ENCODE results near the gene TREH.

Gene TREH

GRCh38 chr11:118631142-118631909 is 48.1 kb downstream of the TREH start:
- H3K36me3 Mint-ChIP-seq (ENCODE audit: low read depth) = peaks cover 40% of the 10 kb centered on the region

GRCh38 chr11:118629761-118630661 is 49.4 kb downstream of the TREH start:
- peaks cover 31% of the 10 kb centered on the region for H3K36me3 Mint-ChIP-seq (ENCODE audit: low read depth)
- no peak for TF ChIP-seq CTCF (IDR thresholded peaks at IDR 0.05)
- H3K27me3 Mint-ChIP-seq (ENCODE audit: low read depth, poor library complexity) = peaks cover 6% of the 10 kb centered on the region
- peak overlapping the region; percentile 39 for H3K27ac Mint-ChIP-seq
- DNase-seq = no peak
- no peaks in the 10 kb centered on the region for H3K9me3 Mint-ChIP-seq
- no peak overlapping the region for H3K4me3 Mint-ChIP-seq
- peaks cover 19% of the 10 kb centered on the region for H3K4me1 Mint-ChIP-seq

More at GRCh38 chr11:118631142-118631909, 48.1 kb downstream of the TREH start:
- Mint-ChIP-seq H3K27me3 (ENCODE audit: low read depth, poor library complexity) (peaks cover 6% of the 10 kb centered on the region), H3K4me1 (peaks cover 31% of the 10 kb centered on the region), H3K9me3 (no peaks in the 10 kb centered on the region), H3K4me3 (no peak overlapping the region), H3K27ac (peak overlapping the region; percentile 95)
- DNase-seq = no peak
- no peak for TF ChIP-seq CTCF (IDR thresholded peaks at IDR 0.05)

GRCh38 chr11:118628861-118629549 is 50.4 kb downstream of the TREH start:
- no peak overlapping the region for H3K27ac Mint-ChIP-seq
- H3K9me3 Mint-ChIP-seq = no peaks in the 10 kb centered on the region
- no peak overlapping the region for H3K4me3 Mint-ChIP-seq
- H3K4me1 Mint-ChIP-seq = peaks cover 10% of the 10 kb centered on the region
- TF ChIP-seq CTCF (IDR thresholded peaks at IDR 0.05) = no peak
- peaks cover 6% of the 10 kb centered on the region for H3K27me3 Mint-ChIP-seq (ENCODE audit: low read depth, poor library complexity)
- no peak for DNase-seq
- H3K36me3 Mint-ChIP-seq (ENCODE audit: low read depth) = peaks cover 31% of the 10 kb centered on the region

- peaks cover 35% of the 10 kb centered on the region for H3K36me3 Mint-ChIP-seq (ENCODE audit: low read depth)
- peaks cover 8% of the 10 kb centered on the region for H3K4me1 Mint-ChIP-seq
- H3K27me3 Mint-ChIP-seq (ENCODE audit: low read depth, poor library complexity) = peaks cover 6% of the 10 kb centered on the region
- H3K27ac Mint-ChIP-seq = no peak overlapping the region
- no peak for TF ChIP-seq CTCF (IDR thresholded peaks at IDR 0.05)
- no peak for DNase-seq
- H3K4me3 Mint-ChIP-seq = no peak overlapping the region
- no peaks in the 10 kb centered on the region for H3K9me3 Mint-ChIP-seq
Measured at GRCh38 chr11:118628432-118628831, 51.0 kb downstream of the TREH start.

GRCh38 chr11:118628031-118628430 is 51.4 kb downstream of the TREH start:
- TF ChIP-seq CTCF (IDR thresholded peaks at IDR 0.05) = no peak
- H3K27me3 Mint-ChIP-seq (ENCODE audit: low read depth, poor library complexity) = peaks cover 6% of the 10 kb centered on the region
- peaks cover 8% of the 10 kb centered on the region for H3K4me1 Mint-ChIP-seq
- no peak for DNase-seq
- H3K27ac Mint-ChIP-seq = no peak overlapping the region
- peaks cover 33% of the 10 kb centered on the region for H3K36me3 Mint-ChIP-seq (ENCODE audit: low read depth)
- no peaks in the 10 kb centered on the region for H3K9me3 Mint-ChIP-seq
- H3K4me3 Mint-ChIP-seq = no peak overlapping the region

All from nephron progenitor cell (in vitro differentiated cells).